COLO668 (cell line): Measurements from ENCODE around the gene DUSP9.

Experiments
- DNase-seq: peaks from one replicate; lab custom pipeline; 2025; ENCODE audit not compliant: unreplicated experiment; lab: John Stamatoyannopoulos, UW

DUSP9 gene

DNA sequence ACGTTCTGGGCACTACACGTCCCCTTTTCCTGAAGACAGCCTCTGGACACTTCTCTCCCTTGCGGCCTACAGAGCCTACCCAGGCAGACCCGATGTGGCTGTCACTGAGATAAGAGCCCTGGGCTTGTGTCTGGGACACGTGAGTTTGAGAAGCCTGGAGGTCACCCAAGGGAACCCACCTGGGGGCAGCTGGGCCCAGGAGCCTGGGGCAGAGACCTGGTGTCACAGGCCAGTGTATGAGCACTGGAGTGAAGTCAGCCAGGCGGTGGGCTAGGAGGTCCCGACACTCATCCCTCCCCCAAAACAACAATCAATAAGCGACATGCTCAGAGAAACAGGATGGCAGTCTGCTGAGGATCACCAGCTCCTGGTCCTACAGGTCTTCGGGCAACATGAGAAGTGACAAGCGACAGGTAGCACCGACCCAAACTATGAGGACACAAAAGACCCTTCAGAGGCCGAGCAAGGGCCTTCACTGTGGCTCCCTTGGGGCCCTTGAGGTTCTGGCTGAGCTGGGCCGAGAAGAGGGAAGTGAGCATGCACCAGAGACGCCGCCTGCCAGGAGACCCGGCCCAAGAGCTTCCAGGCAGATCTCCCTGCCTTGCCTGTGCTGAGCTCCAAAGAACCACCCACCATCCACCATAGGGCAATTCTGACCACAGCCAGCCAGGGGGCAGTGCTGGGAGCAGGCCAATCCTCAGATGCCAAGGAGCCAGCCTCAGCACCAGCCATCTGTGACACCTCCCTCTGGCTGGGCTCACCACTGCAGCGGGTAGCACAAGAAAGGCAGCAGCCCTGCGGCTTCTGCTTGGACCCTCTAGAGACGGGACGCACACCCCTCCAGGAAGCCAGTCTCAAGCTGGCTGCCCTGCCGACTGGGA is 11.0 kb upstream of the DUSP9 start:
- DNase-seq: peak; percentile 39

DNA sequence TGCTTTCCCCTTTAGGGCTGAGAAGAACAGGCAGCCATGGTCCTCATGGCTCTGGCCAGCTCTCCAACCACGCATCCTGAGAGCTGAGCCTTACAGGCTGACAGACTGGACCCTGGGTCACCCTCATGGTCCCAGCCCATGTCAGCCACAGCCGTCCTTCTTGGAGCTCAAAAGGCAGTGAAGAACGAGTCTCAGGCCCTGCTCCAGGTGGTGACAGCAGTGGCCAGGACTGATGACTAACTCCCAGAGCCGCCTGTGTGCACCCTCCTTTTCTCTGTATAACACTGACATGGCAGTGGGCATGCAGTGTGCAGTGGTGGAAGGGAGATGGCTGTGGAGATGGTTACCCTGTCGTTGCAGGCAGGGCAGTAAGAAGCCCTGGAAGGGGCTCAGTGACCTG is 10.3 kb upstream of the DUSP9 start:
- DNase-seq: no peak

DNA sequence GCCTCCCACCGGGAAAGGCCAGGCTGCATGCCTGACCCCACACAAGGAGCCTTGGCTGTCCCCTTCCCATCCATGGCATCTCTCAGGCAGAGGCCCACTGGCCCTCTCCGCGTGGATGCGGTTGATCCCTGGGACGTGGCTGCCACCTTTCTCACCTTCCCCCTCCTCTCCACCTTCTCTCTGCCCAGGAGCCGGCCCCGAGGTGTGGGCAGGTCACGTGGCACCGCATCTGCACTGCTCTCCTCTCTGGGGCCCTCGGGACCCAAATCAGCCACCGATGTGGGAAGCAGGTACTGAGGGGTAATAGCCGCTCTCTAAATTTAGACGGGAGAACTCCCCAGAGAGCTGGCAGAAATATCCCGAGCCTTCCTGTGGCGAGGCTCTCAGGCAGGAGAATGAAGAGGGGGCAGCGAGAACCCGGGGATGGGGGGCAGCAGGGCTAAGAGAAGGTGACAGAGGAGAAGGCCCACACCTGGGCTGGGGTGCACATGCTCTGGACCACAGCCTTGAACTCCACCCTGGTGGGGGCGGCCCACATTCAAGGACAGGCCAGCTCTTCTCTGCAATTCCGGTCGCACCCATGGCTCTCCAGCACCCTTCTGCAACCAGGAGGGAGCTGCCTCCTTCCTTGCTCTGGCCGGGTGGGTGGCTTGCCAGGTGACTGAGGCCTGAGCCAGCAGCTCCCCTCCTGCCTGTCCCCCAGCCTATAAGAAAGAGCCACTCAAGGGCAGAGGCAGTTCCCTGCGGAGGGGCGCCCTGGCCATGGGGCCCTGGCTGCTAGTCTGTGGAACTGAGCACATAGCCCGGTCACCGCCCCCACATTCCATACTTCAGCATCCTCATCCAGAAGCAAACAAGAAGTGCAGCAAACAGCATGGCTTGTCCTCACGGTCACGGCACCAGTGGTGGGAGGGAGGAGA is 9.6 kb upstream of the DUSP9 start:
- no peak for DNase-seq

DNA sequence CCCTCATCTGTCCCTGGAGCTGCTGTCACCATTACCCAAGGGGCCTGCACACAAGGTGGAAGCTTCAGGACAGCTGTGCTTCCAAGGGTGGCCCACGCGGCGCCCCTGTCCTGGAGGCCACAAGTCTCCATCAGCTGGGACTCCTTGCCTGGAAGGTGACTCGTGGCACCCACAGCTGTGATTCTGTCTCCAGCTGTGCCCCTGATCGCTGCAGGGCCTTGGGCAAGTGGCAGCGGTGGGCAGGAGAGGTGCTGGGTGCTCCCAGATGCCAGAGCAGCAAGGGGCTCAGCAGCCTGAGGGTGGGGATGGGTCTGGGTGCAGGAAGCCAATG is 9.0 kb upstream of the DUSP9 start:
- DNase-seq: no peak

DNA sequence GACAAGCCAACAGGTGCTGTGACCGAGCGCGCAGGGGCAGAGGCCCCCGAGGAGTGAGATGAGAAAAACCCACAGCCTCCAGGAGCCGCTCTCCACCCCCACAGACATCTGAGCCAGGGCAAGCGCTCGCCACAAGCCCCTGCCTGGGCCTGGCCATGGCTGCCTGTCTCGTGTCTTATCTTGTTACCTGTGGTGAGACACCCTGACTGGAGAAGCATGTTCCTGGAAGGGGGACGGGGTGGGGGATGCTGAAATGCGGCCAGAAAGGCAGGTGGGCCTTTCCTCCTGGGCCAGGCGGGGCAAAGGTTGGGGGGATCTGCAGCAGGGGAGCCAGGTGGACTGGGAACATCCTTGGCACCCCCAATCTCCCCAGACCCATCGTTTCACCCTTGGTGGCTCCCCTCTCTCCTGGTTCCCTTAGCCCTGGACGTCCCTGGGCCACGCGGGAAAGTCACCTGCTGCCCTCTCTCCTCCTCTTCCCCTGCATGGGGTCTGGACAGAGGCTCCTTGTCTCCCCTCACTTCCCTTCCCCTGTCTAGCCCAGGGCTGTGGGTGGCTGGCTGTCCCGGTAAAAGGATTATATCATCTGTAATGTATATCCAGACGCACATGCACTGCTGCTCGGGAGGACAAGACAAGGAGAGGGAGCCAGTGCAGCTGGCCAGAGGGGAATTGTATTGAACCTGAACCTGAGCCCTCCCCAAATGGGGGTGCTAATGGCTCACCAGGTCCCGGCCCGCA is 8.4 kb upstream of the DUSP9 start:
- DNase-seq: no peak

GRCh38 chrX:153639177-153640044 is 7.6 kb upstream of the DUSP9 start:
- DNase-seq: no peak

GRCh38 chrX:153640045-153640686 is 6.8 kb upstream of the DUSP9 start:
- no peak for DNase-seq

GRCh38 chrX:153640736-153641575 is 6.0 kb upstream of the DUSP9 start:
- no peak for DNase-seq

- DNase-seq: no peak
These were observed 5.4 kb upstream of the DUSP9 start for GRCh38 chrX:153641627-153642026.

DNA sequence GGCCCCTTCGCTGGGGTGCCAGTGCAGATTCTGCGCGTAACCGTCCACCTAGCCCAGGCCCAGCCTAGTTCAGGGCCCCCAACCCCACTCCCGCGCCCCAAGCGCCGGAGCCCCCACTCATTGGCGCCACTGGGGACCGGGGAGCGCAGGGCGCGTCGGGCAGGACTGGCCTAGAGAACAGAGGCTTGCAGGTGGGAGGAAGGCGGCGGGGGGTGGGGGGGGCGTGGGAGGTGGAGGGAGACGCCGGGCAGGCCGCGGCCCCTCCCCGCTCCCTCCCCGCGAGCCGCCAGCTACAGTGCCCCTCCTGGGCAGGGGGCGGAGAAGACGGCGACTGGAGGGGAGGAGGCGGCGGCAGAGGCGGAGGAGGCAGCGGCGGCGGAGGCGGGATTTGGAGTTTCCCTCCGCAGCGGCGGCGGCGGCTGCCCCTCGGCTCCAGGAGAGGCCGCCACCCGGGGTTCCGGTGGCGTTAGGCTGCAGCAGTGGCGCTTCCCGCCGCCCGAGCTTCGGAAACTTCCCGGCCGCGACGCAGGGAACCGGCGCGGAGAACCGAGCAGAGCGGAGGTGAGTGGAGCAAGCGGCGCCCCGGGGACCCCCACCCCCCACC is 4.8 kb upstream of the DUSP9 start:
- peak; percentile 21 for DNase-seq

DNA sequence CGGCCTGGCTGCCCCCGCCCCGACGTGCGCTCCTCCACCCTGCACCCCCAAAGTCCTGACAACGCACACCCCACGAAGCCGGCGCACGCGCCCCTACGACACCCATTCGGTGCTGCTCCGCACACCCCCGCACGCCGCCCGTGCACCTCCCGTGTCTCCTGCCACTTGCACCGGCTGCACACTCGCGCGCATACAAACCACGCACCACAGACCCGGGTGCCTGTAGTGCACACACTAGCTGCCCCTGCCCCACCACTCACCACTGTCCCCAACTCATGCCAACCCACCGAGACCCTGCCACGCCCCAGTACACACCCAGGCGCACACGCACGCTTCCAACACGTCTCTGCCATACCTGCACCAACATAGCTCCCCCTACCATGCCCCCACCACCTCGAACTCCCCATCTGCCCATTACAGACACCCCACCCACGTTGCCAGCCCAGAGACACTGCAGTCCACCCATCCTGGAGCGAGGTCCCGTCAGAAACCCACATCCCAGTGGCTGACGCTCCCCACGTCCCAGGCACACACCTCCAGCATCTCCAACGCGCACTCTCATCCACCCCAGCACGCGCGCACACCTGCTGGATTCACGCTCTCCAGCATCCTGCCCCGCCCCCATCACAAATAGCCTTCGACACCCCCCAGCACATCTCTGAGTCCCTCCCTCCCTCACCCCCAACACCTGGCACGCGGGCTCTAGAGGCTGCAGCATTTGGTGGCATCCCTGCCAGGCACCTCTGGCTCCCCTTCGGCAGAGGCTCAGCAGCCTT is 4.2 kb upstream of the DUSP9 start:
- no peak for DNase-seq

- DNase-seq: peak; percentile 31
These were observed 3.3 kb upstream of the DUSP9 start for GRCh38 chrX:153643431-153644351.

- DNase-seq: no peak
These were observed 2.5 kb upstream of the DUSP9 start for GRCh38 chrX:153644356-153645125.

DNA sequence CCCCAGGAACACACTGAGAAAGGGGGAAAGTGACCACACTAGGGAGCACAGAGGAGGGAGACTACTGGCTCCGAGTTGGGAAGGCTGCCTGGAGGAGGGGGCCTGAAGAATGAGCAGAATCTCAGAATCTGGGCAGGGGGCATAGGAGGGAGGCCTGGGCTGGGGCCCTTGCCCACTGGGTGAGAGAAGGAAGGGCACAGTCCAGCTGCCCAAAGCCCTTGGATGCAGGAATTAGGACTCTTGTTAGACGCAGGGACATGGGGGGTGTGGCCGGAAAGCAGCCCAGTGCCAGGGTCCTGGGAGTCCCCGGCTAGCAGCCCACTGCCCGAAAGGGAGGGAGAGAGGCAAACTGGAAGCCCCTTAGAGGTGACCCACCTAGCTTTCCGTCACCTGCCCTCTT is 1.9 kb upstream of the DUSP9 start:
- no peak for DNase-seq

DNA sequence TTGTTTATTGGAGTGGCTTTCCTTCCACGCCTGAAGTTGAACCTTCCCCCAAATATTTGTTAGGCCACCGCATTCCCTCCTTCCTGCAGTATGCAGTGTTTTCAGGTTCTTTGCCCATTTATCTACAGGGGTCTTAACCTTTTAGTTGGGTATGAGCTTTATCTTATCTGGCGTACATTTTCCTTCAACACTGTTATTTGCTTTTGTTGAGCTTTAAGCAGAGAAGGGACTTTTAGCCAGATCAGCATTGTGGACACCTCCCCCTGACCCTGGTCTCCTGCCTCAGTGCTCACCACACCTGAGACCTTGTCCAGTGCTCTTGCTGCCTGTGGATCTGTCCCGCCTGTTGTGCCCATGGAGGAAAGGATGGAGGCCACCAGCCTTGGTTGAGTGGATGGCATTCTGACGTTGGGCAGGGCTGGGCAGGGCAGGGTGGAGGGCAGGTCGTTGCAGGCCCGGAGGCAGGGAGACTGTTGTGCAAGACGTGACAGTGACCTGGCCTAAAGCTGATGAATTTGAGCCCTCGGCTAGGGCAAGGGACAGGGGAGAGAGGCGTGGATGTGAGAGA is 998 bp upstream of the DUSP9 start:
- no peak for DNase-seq
